Heart left ventricle (tissue), 16 donors: ENCODE results near the gene MRPL27. TPM values are rescaled to one million over a fixed set of nuclear protein-coding genes. Genes with fewer than 3 reads are reported as not detected.
"Not testable (repeated sequence)": the region's sequence is repeated elsewhere in the genome, so short reads cannot be mapped to it uniquely, and the experiment has no call there.

Source experiments
- ATAC-seq, 4 donors: fragments of 200-7000 bp; cut with Tn5 transposase; one replicate each; pipeline ENCODE4 v1.9.1; 2020 to 2022; ENCODE audit warnings: moderate library complexity in 4 of 4, mild to moderate bottlenecking in 3 of 4, moderate number of reproducible peaks in 1 of 4
- DNase-seq, 5 donors: peaks; one replicate each; pipeline ENCODE4 v3.0.0-alpha.2; 2020
- H3K27ac ChIP-seq, 12 donors: fragments of 200-600 bp; sonication (generic) in 4 of 12; one replicate each; pipeline versions ENCODE4 v1.5.0 to v1.8.0; 2016 to 2022; ENCODE audit warnings: mild to moderate bottlenecking in 2 of 12
- H3K27me3 ChIP-seq, 9 donors: fragments of 200-600 bp; sonication (generic) in 2 of 9; one replicate each; pipeline versions ENCODE4 v1.5.1 to v1.8.0; 2016 to 2022; ENCODE audit warnings: mild to moderate bottlenecking in 3 of 9
- H3K36me3 ChIP-seq, 9 donors: fragments of 200-600 bp; sonication (generic) in 2 of 9; one replicate each; pipeline versions ENCODE4 v1.5.0 to v1.8.0; 2018 to 2022; ENCODE audit warnings: mild to moderate bottlenecking in 2 of 9
- H3K4me1 ChIP-seq, 12 donors: fragments of 200-600 bp; sonication (generic) in 4 of 12; one replicate each; pipeline versions ENCODE4 v1.5.0 to v1.8.0; 2016 to 2022; ENCODE audit warnings: mild to moderate bottlenecking in 3 of 12
- H3K4me3 ChIP-seq, 12 donors: fragments of 200-600 bp; sonication (generic) in 4 of 12; one replicate each; pipeline versions ENCODE4 v1.5.0 to v1.8.0; 2017 to 2022; ENCODE audit warnings: mild to moderate bottlenecking in 9 of 12, moderate library complexity in 4 of 12
- H3K9me3 ChIP-seq, 12 donors: fragments of 200-600 bp; sonication (generic) in 4 of 12; one replicate each; pipeline versions ENCODE4 v1.5.0 to v1.8.0; 2016 to 2022; ENCODE audit warnings: mild to moderate bottlenecking in 1 of 12
- CTCF ChIP-seq, 12 donors: fragments of 200-600 bp; sonication (generic) in 4 of 12; IDR thresholded peaks; one replicate each; pipeline versions ENCODE4 v1.5.0 to v1.8.0; 2018 to 2022; ENCODE audit warnings: antibody characterized with exemption in 12 of 12, mild to moderate bottlenecking in 5 of 12
- POLR2A ChIP-seq, 2 donors: fragments of 450-650 bp; IDR thresholded peaks; one replicate each; pipeline ENCODE4 v1.6.1; 2017; ENCODE audit warnings: antibody characterized with exemption in 2 of 2, mild to moderate bottlenecking in 2 of 2, moderate library complexity in 2 of 2
- WGBS, 4 donors: extraction: QIAGEN DNeasy Blood & Tissue Kit in 2 of 4; methylation state at CpG; one replicate each; pipeline versions ENCODE4 v1.1.5 to v1.1.7; 2013 to 2018; 5-methylcytosine and 5-hydroxymethylcytosine counted together
- intact Hi-C, 10 donors: fragments of 100-400 bp; cut with DNase I; formaldehyde crosslinking; loops; one replicate each; pipeline versions ENCODE4 v1.11.1 to v1.14.2; 2022
- polyA plus RNA-seq, 2 donors: library from polyadenylated mRNA; stranded (reverse); fragments of 200-250 nt; gene quantifications; one replicate each; pipeline ENCODE4 v1.2.3, GENCODE V29; 2013
- total RNA-seq, 9 donors: library from RNA; depleted of rRNA in 2 of 9; stranded (reverse); fragments of >200 nt in 2 of 9; fragmentation: NEBNext Ultra II Directional in 3 of 9; extraction: Animal tissue kit (Norgen Biotek cat#: 25700) in 3 of 9; gene quantifications; one replicate each; pipeline versions ENCODE4 v1.1.0 to v1.2.4, GENCODE V29; 2016 to 2023
- donor health status: ischemic (EF 13 %, LVEDD 7.1; RV severe dilation, severe dysfunction).
- donor health status: healthy with polysubstance abuse.
- donor health status: DM: no; HTN: yes; CAD: no.
- donor health status: DM: no; HTN: no; CAD: no.
- donor health status: ischemic (EF 25% LVEDD 6.9; RV normal size, moderate dysfunction).
- donor health status: ischemic (EF 25% LVEDD 5.7; RV mildly dilated, moderate dysfunction).
- donor health status: healthy.
- donor health status: DM: yes; HTN: yes; CAD: no.
- donor health status: ischemic (EF 35%, LVEDD 5.7; RV mildly dilated, moderate dysfunction).
- donor health status: nonischemic (EF 11% LVEDD 7.7; RV severe dilation, severe dysfunction).
- donor health status: DM: yes; HTN: yes; CAD: no.
- donor health status: PGD.
- donor health status: ischemic (EF 29% LVEDD 5.4; RV normal size, mild dysfunction).
- donor health status: nonischemic (EF 23%, LVEDD 6.1; RV moderate dilation, normal function).

The MRPL27 gene
- total and polyA plus RNA-seq, 11 donors: 52.9 to 243 (median 74.5) TPM

DNA sequence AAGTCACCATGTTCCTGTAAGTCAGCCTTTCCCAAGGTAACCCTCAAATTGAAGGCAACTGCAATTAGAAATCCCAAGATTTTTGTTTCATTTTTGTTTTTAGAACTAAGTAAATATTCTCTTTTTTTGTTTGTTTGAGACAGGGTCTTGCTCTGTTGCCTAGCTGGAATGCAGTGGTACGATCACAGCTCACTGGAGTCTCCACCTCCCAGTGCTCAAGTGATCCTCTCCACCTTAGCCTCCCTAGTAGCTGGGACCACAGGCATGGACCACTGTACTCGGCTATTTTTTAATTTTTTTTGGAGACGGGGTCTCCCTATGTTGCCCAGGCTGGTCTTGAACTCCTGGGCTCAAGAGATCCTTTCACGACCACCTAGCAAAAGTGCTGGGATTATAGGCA is 34.9 kb upstream of the MRPL27 start:
- TF ChIP-seq POLR2A (IDR thresholded peaks at IDR 0.05): no peak
- no peak for TF ChIP-seq CTCF (IDR thresholded peaks at IDR 0.05)
- Histone ChIP-seq H3K4me1 (no peaks in the 10 kb centered on the region), H3K4me3 (no peak overlapping the region), H3K27ac (no peak overlapping the region), H3K27me3 (peaks cover 0 to 6% (median 0%) of the 10 kb centered on the region in 9 donors), H3K9me3 (no peaks in the 10 kb centered on the region), H3K36me3 (no peaks in the 10 kb centered on the region)
- WGBS, 4 donors: 66 to 86% (median 78%) methylated on average over 4 of the region's 4 CpGs
- intact Hi-C loops: no loop called here
- ATAC-seq (no peak), DNase-seq (no peak)

DNA sequence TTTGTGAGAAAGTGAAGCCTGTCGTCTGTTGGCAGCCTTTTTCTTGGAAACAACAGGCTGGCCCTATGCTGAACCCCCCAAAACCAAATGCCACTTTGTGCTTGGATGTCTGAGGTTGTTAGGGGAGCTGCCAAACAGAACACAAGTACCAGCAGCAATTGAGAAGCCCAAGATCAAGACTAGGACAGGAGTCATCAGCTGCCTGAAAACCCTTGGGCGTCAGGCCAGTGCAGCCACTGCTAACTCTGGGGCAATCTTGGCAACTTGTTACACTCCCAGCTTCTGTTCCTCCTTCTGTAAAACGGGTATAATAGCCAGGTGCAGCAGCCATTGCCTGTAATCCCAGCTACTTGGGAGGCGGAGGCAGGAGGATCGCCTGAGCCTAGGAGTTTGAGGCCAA is 33.6 kb upstream of the MRPL27 start:
- no peaks in the 10 kb centered on the region for H3K9me3 ChIP-seq
- DNase-seq (no peak), ATAC-seq (no peak)
- peaks cover 0 to 6% (median 0%) of the 10 kb centered on the region in 9 donors for H3K27me3 ChIP-seq
- no peak overlapping the region for H3K27ac ChIP-seq
- no peak overlapping the region for H3K4me3 ChIP-seq
- no peaks in the 10 kb centered on the region for H3K4me1 ChIP-seq
- intact Hi-C loops: no loop called here
- no peaks in the 10 kb centered on the region for H3K36me3 ChIP-seq
- WGBS, 4 donors: 71 to 80% (median 78%) methylated on average over 5 of the region's 5 CpGs
- TF ChIP-seq POLR2A (IDR thresholded peaks at IDR 0.05): no peak
- no peak for TF ChIP-seq CTCF (IDR thresholded peaks at IDR 0.05)

DNA sequence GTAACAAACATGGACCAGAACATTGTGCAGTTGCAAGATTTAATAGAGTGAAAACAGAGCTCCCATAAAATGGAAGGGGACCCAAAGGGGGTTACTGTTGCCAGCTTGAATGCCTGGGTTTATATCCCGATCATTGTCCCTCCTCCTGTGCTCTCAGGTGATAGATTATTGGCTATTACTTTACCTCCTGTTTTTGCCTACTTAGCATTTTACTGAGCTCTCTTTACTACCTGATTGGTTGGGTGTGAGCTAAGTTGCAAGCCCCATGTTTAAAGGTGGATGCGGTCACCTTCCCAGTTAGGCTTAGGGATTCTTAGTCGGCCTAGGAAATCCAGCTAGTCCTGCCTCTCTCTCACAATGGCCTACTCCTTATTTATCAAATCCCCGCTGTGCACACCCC is 32.4 kb upstream of the MRPL27 start:
- DNase-seq, H3K27ac ChIP-seq, H3K27me3 ChIP-seq, ATAC-seq, intact Hi-C loops, H3K4me1 ChIP-seq, H3K9me3 ChIP-seq, H3K36me3 ChIP-seq, H3K4me3 ChIP-seq: not testable (repeated sequence)
- 84 to 92% (median 85%) methylated on average over 4 of the region's 4 CpGs for WGBS, 4 donors

GRCh38 chr17:50399591-50399990 is 26.6 kb upstream of the MRPL27 start:
- H3K36me3 ChIP-seq, H3K27me3 ChIP-seq, H3K27ac ChIP-seq, DNase-seq, H3K9me3 ChIP-seq, H3K4me3 ChIP-seq, ATAC-seq: not testable (repeated sequence)
- 89 to 97% (median 93%) methylated on average over 7 to 8 of the region's 8 CpGs for WGBS, 4 donors
- peaks cover 0 to 28% (median 20%) of the 10 kb centered on the region in 12 donors for H3K4me1 ChIP-seq
- intact Hi-C loops: loop anchor here in 1 of 10 donors (5.0 kb wide), 1 partner anchor 78 kb away; the partner anchor contains the start of gene RSAD1

DNA sequence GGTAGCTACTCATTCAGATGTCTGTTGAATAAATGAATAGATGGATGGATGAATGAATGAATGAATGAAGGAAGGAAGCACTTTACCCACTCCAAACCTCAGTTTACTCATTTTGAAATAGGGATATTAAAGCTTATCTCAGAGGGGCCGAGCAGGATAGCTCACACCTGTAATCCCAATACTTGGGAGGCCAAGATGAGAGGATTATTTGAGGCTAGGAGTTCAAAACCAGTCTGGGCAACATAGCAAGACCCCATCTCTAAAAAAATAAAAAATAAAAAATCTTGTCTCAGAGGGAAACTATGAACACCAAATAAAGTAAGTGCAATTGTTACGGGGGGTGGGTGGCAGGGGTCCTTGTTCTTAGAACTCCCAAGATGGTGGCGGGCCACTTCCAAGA is 25.7 kb upstream of the MRPL27 start:
- H3K9me3 ChIP-seq, H3K4me3 ChIP-seq, ATAC-seq, H3K27ac ChIP-seq, DNase-seq, H3K27me3 ChIP-seq: not testable (repeated sequence)
- Histone ChIP-seq H3K4me1 (peaks cover 0 to 29% (median 20%) of the 10 kb centered on the region in 12 donors), H3K36me3 (peaks cover 0 to 18% (median 11%) of the 10 kb centered on the region in 9 donors)
- 96 to 99% (median 99%) methylated on average over 3 of the region's 3 CpGs for WGBS, 4 donors
- intact Hi-C loops: loop anchor here in 1 of 10 donors (5.0 kb wide), 1 partner anchor 79 kb away; the partner anchor contains the start of gene RSAD1

DNA sequence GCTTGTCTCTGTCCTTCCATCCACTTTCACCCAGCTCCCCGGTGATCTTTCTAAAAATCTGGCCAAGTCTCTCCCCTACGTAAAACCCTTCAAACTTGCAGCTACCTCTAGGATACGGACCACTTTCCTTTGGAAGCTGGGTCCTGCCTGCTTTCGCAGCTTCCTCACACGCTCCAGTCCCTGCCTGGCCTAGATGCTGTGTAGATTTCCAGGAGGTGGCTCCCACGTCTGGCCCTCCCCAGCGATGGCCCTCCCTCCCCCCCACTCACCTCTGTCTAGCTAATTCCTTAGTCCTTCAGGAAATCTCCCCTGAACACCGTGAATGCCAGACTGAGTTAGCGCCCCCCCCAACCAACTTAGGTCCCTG is 24.9 kb upstream of the MRPL27 start:
- Histone ChIP-seq H3K36me3 (peaks cover 0 to 26% (median 19%) of the 10 kb centered on the region in 9 donors), H3K4me3 (peak overlapping the region in 10 of 12 donors; percentile 71 to 99 (median 86)), H3K27me3 (no peaks in the 10 kb centered on the region), H3K9me3 (no peaks in the 10 kb centered on the region), H3K27ac (peak overlapping the region in 2 of 12 donors; percentile 79 to 87), H3K4me1 (peaks cover 0 to 29% (median 20%) of the 10 kb centered on the region in 12 donors)
- no peak for DNase-seq
- intact Hi-C loops: loop anchor here in 1 of 10 donors (5.0 kb wide), 1 partner anchor 79 kb away; the partner anchor contains the start of gene RSAD1
- TF ChIP-seq CTCF (IDR thresholded peaks at IDR 0.05) (no peak), POLR2A (IDR thresholded peaks at IDR 0.05) (no peak)
- 57 to 64% (median 60%) methylated on average over 9 of the region's 9 CpGs for WGBS, 4 donors
- ATAC-seq: no peak
